Nephron progenitor cell (in vitro differentiated cells): ENCODE data around the gene SOHLH2.

Experiments
- DNase-seq: peaks from one replicate; pipeline ENCODE4 v3.0.0; 2021
- H3K27ac Mint-ChIP-seq: 2 replicates; pipeline ENCODE4 v1.8.0; 2021; ENCODE audit warnings: mild to moderate bottlenecking, moderate library complexity, mixed read lengths
- H3K27me3 Mint-ChIP-seq: 2 replicates; pipeline ENCODE4 v1.8.0; 2021; ENCODE audit warnings: mild to moderate bottlenecking, low read depth, mixed read lengths; ENCODE audit not compliant: poor library complexity
- H3K36me3 Mint-ChIP-seq: 2 replicates; pipeline ENCODE4 v1.8.0; 2021; ENCODE audit warnings: low read depth, mixed read lengths
- H3K4me1 Mint-ChIP-seq: 2 replicates; pipeline ENCODE4 v1.8.0; 2021; ENCODE audit warnings: mixed read lengths
- H3K4me3 Mint-ChIP-seq: 2 replicates; pipeline ENCODE4 v1.8.0; 2021; ENCODE audit warnings: mild to moderate bottlenecking, moderate library complexity, mixed read lengths
- H3K9me3 Mint-ChIP-seq: 2 replicates; pipeline ENCODE4 v1.8.0; 2021; ENCODE audit warnings: mild to moderate bottlenecking, moderate library complexity, mixed read lengths
- TF ChIP-seq, protein P1 (sequence below): fragments of 200-600 bp; sonication (generic); IDR thresholded peaks from 2 replicates; pipeline ENCODE4 v1.5.0; 2021; ENCODE audit warnings: antibody characterized with exemption

The SOHLH2 gene

GRCh38 chr13:36134632-36135031 is 79.7 kb downstream of the SOHLH2 start:
- Mint-ChIP-seq H3K27ac (no peak overlapping the region), H3K27me3 (peaks cover 55% of the 10 kb centered on the region)

GRCh38 chr13:36133950-36134626 is 80.3 kb downstream of the SOHLH2 start:
- H3K27ac Mint-ChIP-seq, result no peak overlapping the region
- no peaks in the 10 kb centered on the region for H3K36me3 Mint-ChIP-seq
- TF ChIP-seq, protein P1, sequence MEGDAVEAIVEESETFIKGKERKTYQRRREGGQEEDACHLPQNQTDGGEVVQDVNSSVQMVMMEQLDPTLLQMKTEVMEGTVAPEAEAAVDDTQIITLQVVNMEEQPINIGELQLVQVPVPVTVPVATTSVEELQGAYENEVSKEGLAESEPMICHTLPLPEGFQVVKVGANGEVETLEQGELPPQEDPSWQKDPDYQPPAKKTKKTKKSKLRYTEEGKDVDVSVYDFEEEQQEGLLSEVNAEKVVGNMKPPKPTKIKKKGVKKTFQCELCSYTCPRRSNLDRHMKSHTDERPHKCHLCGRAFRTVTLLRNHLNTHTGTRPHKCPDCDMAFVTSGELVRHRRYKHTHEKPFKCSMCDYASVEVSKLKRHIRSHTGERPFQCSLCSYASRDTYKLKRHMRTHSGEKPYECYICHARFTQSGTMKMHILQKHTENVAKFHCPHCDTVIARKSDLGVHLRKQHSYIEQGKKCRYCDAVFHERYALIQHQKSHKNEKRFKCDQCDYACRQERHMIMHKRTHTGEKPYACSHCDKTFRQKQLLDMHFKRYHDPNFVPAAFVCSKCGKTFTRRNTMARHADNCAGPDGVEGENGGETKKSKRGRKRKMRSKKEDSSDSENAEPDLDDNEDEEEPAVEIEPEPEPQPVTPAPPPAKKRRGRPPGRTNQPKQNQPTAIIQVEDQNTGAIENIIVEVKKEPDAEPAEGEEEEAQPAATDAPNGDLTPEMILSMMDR, result no peak
- H3K9me3 Mint-ChIP-seq, result no peaks in the 10 kb centered on the region
- DNase-seq, result no peak
- peaks cover 61% of the 10 kb centered on the region for H3K27me3 Mint-ChIP-seq
- H3K4me3 Mint-ChIP-seq, result no peak overlapping the region
- H3K4me1 Mint-ChIP-seq, result peaks cover 8% of the 10 kb centered on the region

More at GRCh38 chr13:36134632-36135031, 79.7 kb downstream of the SOHLH2 start:
- no peak overlapping the region for H3K4me3 Mint-ChIP-seq
- TF ChIP-seq, protein P1, result no peak
- no peaks in the 10 kb centered on the region for H3K9me3 Mint-ChIP-seq
- DNase-seq, result no peak
- no peaks in the 10 kb centered on the region for H3K36me3 Mint-ChIP-seq
- peaks cover 8% of the 10 kb centered on the region for H3K4me1 Mint-ChIP-seq

DNA sequence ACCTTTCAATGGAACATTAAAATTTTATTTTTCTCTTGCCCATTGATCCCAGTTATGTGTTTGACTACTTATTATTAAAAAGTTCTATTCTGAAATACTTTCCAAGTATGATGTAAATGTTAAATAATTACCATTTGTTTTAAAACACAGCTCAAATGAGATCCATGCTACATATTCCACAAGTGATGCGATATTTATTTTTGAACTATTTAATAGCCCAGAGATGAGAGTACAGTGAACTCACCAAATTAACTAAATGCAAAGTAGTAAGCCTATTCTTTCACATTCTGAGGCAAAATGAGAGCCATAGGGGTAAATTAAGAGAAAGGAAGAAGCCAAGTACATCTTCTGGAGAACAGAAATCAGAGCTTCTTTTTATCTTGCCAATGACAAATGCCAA is 82.0 kb downstream of the SOHLH2 start:
- no peak for DNase-seq
- TF ChIP-seq, protein P1, result no peak
- Mint-ChIP-seq H3K36me3 (no peaks in the 10 kb centered on the region), H3K9me3 (no peaks in the 10 kb centered on the region), H3K27me3 (peaks cover 74% of the 10 kb centered on the region), H3K27ac (no peak overlapping the region), H3K4me3 (peak overlapping the region; percentile 76), H3K4me1 (peaks cover 8% of the 10 kb centered on the region)

DNA sequence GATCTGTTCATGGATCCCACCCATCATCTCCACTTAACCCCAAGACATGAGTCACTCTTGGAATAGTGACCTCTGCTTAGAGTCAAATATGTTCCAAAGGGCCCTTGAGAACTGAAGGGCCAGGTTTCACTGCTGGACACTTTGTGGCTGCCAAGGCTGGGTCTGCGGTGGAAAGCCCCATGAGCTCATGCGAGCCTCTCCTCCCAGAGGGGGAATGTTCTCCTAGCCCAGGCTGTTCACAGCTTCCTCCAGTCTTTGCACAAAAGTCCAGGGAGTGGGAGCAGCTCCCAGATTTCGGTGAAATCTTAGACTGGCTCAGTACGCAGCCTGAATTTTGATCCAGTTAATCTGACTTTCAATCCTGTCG is 82.4 kb downstream of the SOHLH2 start:
- peak overlapping the region; percentile 76 for H3K4me3 Mint-ChIP-seq
- no peak overlapping the region for H3K27ac Mint-ChIP-seq
- H3K9me3 Mint-ChIP-seq, result no peaks in the 10 kb centered on the region
- peaks cover 8% of the 10 kb centered on the region for H3K4me1 Mint-ChIP-seq
- H3K36me3 Mint-ChIP-seq, result no peaks in the 10 kb centered on the region
- peaks cover 78% of the 10 kb centered on the region for H3K27me3 Mint-ChIP-seq
- no peak for DNase-seq
- TF ChIP-seq, protein P1, result no peak

DNA sequence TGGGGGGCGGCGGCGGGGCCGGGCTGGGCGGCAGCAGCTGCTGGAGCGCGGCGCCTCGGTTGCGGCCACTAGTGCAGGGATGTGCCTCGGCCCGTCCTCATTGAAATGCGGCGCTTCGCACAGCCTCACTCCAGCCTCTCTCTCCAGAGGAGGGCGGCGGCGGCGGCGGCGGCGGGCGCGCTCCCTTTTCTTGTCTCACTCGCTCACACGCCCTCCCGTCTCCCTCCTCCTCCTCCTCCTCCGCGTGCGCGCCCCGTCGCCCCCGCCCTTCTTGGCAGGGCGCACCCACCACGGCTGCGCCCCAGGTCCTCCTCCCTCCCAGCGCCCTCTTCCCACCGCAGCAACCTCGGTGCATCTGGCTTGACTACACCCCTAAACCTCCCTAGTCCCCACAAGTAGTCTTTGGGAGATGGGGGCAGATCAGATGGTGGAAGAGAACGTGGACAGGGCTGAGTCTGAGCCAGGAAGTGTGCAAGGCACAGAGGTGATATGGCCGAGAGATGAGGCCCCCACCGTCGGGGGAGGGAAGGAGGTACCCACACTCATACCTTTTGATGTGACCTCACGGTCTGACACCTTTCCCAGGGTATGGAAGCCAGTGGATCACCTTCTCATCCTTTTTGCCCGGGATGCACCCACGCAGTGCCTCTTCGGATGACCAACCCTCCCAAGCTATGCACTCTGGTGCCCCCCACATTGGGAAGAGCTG is 83.0 kb downstream of the SOHLH2 start, which contains the start of gene DCLK1:
DCLK1 (minus strand) TSS at position 161 of the 709 bp plus-strand sequence.
- Mint-ChIP-seq H3K4me1 (peaks cover 8% of the 10 kb centered on the region), H3K27me3 (peaks cover 84% of the 10 kb centered on the region), H3K9me3 (no peaks in the 10 kb centered on the region), H3K27ac (no peak within 1 kb of the TSS), H3K36me3 (no peaks in the 10 kb centered on the region), H3K4me3 (peak within 1 kb of the TSS; percentile 83)
- DNase-seq, result peak; percentile 79
- TF ChIP-seq, protein P1, result no peak
